PC-9 (cell line): ENCODE measurements around the gene OTULINL. TPM values are rescaled to one million over a fixed set of nuclear protein-coding genes. Genes with fewer than 3 reads are reported as not detected.

Source experiments
- Bru-seq: library from RNA; stranded (reverse); fragments of 400-500 nt; gene quantifications from one replicate; lab custom pipeline; 2021; lab: Mats Ljungman, UMichigan
- BruChase-seq, 2 experiments: library from RNA; stranded (reverse); fragments of 400-500 nt; gene quantifications; one replicate each; lab custom pipeline; 2021; lab: Mats Ljungman, UMichigan
- BruUV-seq: library from RNA; stranded (reverse); fragments of 400-500 nt; replicated peaks from 2 replicates; lab custom pipeline; 2021; lab: Mats Ljungman, UMichigan
- CTCF ChIA-PET: fragments of 300-600 bp; sonication (Branson Sonifier 250); formaldehyde crosslinking; loops from one replicate; lab custom pipeline; 2022; ENCODE audit warnings: antibody characterized with exemption; lab: Charles Lee
- POLR2A ChIA-PET: fragments of 300-600 bp; sonication (Branson Sonifier 250); formaldehyde crosslinking; loops from one replicate; lab custom pipeline; 2022; ENCODE audit warnings: antibody characterized with exemption; ENCODE audit not compliant: unreplicated experiment; lab: Charles Lee
- DNase-seq, 2 experiments: peaks; one replicate each; pipeline versions ENCODE4 v3.0.0 to v3.0.0-alpha.2; 2015 to 2022; ENCODE audit warnings: mixed read lengths in 1 of 2
- H2AFZ ChIP-seq: fragments of 200-600 bp; sonication (generic); 2 replicates; pipeline ENCODE4 v1.8.1; 2017; ENCODE audit warnings: antibody characterized with exemption
- H3F3A ChIP-seq: fragments of 200-600 bp; sonication (generic); 2 replicates; pipeline ENCODE4 v1.8.1; 2017; ENCODE audit warnings: antibody characterized with exemption, mild to moderate bottlenecking, low read depth; ENCODE audit not compliant: insufficient read depth
- H3K27ac ChIP-seq: fragments of 200-600 bp; sonication (generic); 2 replicates; pipeline ENCODE4 v1.6.1; 2016; ENCODE audit warnings: mixed run types
- H3K27me3 ChIP-seq: fragments of 200-600 bp; sonication (generic); 2 replicates; pipeline ENCODE4 v1.6.1; 2016; ENCODE audit warnings: low read depth, mixed run types; ENCODE audit not compliant: insufficient read depth
- H3K36me3 ChIP-seq: fragments of 200-600 bp; sonication (generic); 2 replicates; pipeline ENCODE4 v1.6.1; 2016; ENCODE audit warnings: low read depth, mixed run types
- H3K4me1 ChIP-seq: fragments of 200-600 bp; sonication (generic); replicated peaks from 2 replicates; pipeline ENCODE4 v1.6.1; 2016; ENCODE audit warnings: mixed run types; ENCODE audit not compliant: insufficient read depth
- H3K4me2 ChIP-seq: fragments of 200-600 bp; sonication (generic); 2 replicates; pipeline ENCODE4 v1.6.1; 2017; ENCODE audit warnings: mixed run types
- H3K4me3 ChIP-seq: fragments of 200-600 bp; sonication (generic); 2 replicates; pipeline ENCODE4 v1.6.1; 2016; ENCODE audit warnings: mixed run types
- H3K79me2 ChIP-seq: fragments of 200-600 bp; sonication (generic); 2 replicates; pipeline ENCODE4 v1.6.1; 2017; ENCODE audit warnings: low read depth, mixed run types
- H3K9me2 ChIP-seq: fragments of 200-600 bp; sonication (generic); 2 replicates; pipeline ENCODE4 v1.8.1; 2017; ENCODE audit warnings: mild to moderate bottlenecking; ENCODE audit not compliant: insufficient read depth
- H3K9me3 ChIP-seq: fragments of 200-600 bp; sonication (generic); 2 replicates; pipeline ENCODE4 v1.8.1; 2016; ENCODE audit warnings: low read depth; ENCODE audit not compliant: insufficient read depth
- H4K20me1 ChIP-seq: fragments of 200-600 bp; sonication (generic); 2 replicates; pipeline ENCODE4 v1.8.1; 2017; ENCODE audit not compliant: insufficient read depth
- EZH2 ChIP-seq: fragments of 200-600 bp; sonication (generic); IDR thresholded peaks from 2 replicates; pipeline ENCODE4 v1.8.0; 2017; ENCODE audit warnings: antibody characterized with exemption, low read depth
- intact Hi-C: fragments of 100-400 bp; cut with micrococcal nuclease; formaldehyde crosslinking; loops from one replicate; pipeline ENCODE4 v1.10.0; 2022; ENCODE audit not compliant: unreplicated experiment
- long read RNA-seq: library from polyadenylated mRNA; stranded (forward); transcript quantifications from one replicate; pipeline ENCODE4 v2.0.0, GENCODE V29; 2022
- total RNA-seq: library from RNA; stranded (reverse); gene quantifications from 2 replicates; pipeline ENCODE4 v1.2.3, GENCODE V29; 2021
- TF ChIP-seq, protein P1 (sequence below): fragments of 200-600 bp; sonication (generic); conservative IDR thresholded peaks from 2 replicates; pipeline ENCODE4 v1.6.1; 2017; ENCODE audit warnings: mixed run types, antibody characterized with exemption, mild to moderate bottlenecking, moderate library complexity

The OTULINL gene
- total RNA-seq (4.1 and 7.1 TPM in 2 replicates), Bru-seq, nascent RNA (percentile 51 among the genes with signal in this experiment), BruChase-seq, experiment 1, labeled RNA remaining after a 2-hour chase (percentile 45 among the genes with signal in this experiment), BruChase-seq, experiment 2, labeled RNA remaining after a 6-hour chase (percentile 61 among the genes with signal in this experiment)
- long read RNA-seq, transcript OTULINL-201 (8 exons, 3,597 nt): major isoform, 12 of 13 reads
- long read RNA-seq, partial matches to known transcripts: 0 of 13 reads
- long read RNA-seq, other reads (novel, unspliced or antisense): 1 of 13 reads

DNA sequence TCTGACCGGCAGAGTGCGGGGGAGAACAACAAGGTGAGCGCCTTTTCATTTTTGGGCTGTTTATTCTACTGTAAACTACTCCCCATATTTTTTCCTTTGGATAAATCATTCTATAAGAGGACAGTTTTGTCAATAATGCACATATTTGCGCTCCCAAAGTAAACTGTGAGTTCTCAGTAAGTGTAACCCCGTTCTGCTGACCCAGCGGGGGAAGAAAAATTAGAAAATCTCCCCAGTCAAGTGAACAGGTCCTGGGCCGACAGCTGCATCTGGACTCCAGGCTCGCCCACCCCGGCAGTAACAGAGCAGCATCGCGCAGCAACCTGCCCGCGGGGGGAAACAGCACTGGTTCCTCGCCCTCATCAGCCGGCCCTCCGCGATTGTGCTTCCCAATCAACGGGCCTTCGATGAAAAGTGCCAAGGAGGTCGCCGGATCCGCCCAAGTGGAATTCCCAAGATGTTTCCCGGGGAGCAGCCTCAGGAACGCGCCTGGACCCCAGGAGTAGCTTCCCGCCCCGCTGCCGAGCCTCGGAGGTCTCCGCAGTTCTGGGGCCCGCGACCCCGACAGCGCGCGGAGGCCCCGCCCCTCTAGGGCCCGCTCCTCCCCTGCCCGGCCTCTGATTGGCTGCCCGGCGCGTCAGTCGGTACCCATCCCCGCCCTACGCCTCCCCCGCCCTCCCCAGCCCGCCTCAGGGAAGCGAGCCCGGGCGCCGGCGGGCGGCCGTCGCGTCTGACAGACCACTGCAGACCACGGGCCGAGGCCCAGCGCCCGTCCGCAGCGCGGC, at the start of gene OTULINL:
OTULINL (plus strand) TSS at position 687 of the 785 bp plus-strand sequence. CDS start 103 bp downstream, outside the sequence.
- Histone ChIP-seq H3K4me3 (peak within 1 kb of the TSS; percentile 75), H3K27me3 (peaks cover 36% of the 10 kb centered on the region), H3K36me3 (no peaks in the 10 kb centered on the region), H4K20me1 (0 out of 2 replicates have a peak, but pooled peaks cover 3% of the 10 kb centered on the region), H3K27ac (no peak within 1 kb of the TSS), H3K4me2 (peak within 1 kb of the TSS; percentile 88), H3K4me1 (0 out of 2 replicates have a peak, but pooled peaks cover 6% of the 10 kb centered on the region), H3K9me3 (no peaks in the 10 kb centered on the region), H3K9me2 (no peaks in the 10 kb centered on the region), H3K79me2 (no peaks in the 10 kb centered on the region), H2AFZ (peak within 1 kb of the TSS; percentile 80), H3F3A (peaks cover 6% of the 10 kb centered on the region; the same call in 1 of the 2 replicates)
- no TSS peak for BruUV-seq
- intact Hi-C loops: loop anchor here (5.0 kb wide), 4 partner anchors 89 to 604 kb away; no protein-coding TSS in a partner anchor
- ChIA-PET CTCF (no interaction called here), POLR2A (no interaction called here)
- no peak for TF ChIP-seq EZH2
- TF ChIP-seq, protein P1, sequence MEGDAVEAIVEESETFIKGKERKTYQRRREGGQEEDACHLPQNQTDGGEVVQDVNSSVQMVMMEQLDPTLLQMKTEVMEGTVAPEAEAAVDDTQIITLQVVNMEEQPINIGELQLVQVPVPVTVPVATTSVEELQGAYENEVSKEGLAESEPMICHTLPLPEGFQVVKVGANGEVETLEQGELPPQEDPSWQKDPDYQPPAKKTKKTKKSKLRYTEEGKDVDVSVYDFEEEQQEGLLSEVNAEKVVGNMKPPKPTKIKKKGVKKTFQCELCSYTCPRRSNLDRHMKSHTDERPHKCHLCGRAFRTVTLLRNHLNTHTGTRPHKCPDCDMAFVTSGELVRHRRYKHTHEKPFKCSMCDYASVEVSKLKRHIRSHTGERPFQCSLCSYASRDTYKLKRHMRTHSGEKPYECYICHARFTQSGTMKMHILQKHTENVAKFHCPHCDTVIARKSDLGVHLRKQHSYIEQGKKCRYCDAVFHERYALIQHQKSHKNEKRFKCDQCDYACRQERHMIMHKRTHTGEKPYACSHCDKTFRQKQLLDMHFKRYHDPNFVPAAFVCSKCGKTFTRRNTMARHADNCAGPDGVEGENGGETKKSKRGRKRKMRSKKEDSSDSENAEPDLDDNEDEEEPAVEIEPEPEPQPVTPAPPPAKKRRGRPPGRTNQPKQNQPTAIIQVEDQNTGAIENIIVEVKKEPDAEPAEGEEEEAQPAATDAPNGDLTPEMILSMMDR: no peak
- peak; percentile 48 to 93 for DNase-seq

DNA sequence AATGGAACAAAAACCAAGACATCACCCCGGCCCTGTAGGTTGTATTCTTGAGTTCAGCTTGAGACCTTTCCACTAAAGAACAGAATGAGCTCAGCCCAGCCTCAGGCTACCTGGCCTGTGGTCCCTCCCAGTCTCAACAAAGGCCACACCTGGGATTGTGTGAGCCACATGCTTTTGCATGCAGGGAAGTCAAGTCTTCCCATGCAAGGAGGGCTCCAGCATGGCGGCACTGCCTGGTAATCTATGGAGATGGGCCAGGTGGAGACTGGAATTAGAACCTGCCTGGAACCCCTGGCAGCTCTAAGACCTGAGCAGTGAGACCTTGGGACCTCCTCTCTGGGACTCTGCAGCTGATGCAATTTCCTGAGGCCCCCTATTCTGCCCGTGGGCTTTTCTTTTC, 49.4 kb upstream of the OTULINL start:
- no peaks in the 10 kb centered on the region for H3F3A ChIP-seq
- no peaks in the 10 kb centered on the region for H4K20me1 ChIP-seq
- no peaks in the 10 kb centered on the region for H3K9me2 ChIP-seq
- ChIA-PET POLR2A (no interaction called here), CTCF (no interaction called here)
- no peaks in the 10 kb centered on the region for H3K36me3 ChIP-seq
- H3K4me2 ChIP-seq: no peak overlapping the region
- intact Hi-C loops: no loop called here
- DNase-seq: no peak
- BruUV-seq: no TSS peak
- no peaks in the 10 kb centered on the region for H3K4me1 ChIP-seq
- no peaks in the 10 kb centered on the region for H3K27me3 ChIP-seq
- no peak overlapping the region for H3K27ac ChIP-seq
- no peaks in the 10 kb centered on the region for H3K9me3 ChIP-seq
- H2AFZ ChIP-seq: no peak overlapping the region
- H3K79me2 ChIP-seq: no peaks in the 10 kb centered on the region
- TF ChIP-seq EZH2: no peak
- TF ChIP-seq, protein P1: no peak
- H3K4me3 ChIP-seq: no peak overlapping the region

DNA sequence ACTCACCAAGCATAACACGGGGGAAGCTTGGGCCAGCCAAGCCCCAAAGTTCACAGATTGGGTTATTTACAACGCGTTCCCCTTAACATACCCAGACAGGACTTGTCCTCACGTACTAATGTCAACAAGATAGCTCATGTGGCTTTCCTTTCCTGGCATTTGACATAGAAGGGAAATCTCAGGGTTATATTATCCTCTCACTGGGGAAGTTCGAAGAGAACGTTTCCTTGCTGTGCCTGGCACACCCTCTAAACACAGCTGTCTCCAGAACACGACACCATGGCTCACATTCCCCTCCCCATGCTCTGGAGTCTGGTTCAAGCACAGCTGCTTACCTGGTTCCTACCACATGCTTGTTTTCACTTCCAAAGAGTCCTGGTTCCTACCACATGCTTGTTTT, 46.8 kb upstream of the OTULINL start:
- no peaks in the 10 kb centered on the region for H4K20me1 ChIP-seq
- intact Hi-C loops: no loop called here
- no peak overlapping the region for H3K4me3 ChIP-seq
- no TSS peak for BruUV-seq
- ChIA-PET CTCF (no interaction called here), POLR2A (no interaction called here)
- no peaks in the 10 kb centered on the region for H3K36me3 ChIP-seq
- H3K4me1 ChIP-seq: no peaks in the 10 kb centered on the region
- no peak overlapping the region for H3K4me2 ChIP-seq
- no peaks in the 10 kb centered on the region for H3K9me3 ChIP-seq
- no peak overlapping the region for H3K27ac ChIP-seq
- no peaks in the 10 kb centered on the region for H3F3A ChIP-seq
- no peaks in the 10 kb centered on the region for H3K9me2 ChIP-seq
- no peaks in the 10 kb centered on the region for H3K27me3 ChIP-seq
- TF ChIP-seq, protein P1: no peak
- no peak for TF ChIP-seq EZH2
- H2AFZ ChIP-seq: no peak overlapping the region
- DNase-seq: no peak
- no peaks in the 10 kb centered on the region for H3K79me2 ChIP-seq
